Naive thymus-derived CD4-positive, alpha-beta T cell (primary cell): ENCODE measurements around the gene MRPL58. TPM values are rescaled to one million over a fixed set of nuclear protein-coding genes. Genes with fewer than 3 reads are reported as not detected.
"Not testable (repeated sequence)": the region's sequence is repeated elsewhere in the genome, so short reads cannot be mapped to it uniquely, and the experiment has no call there.

Experiments
- ATAC-seq: fragments of 150-1000 bp; cut with Tn5 transposase; 2 replicates; pipeline ENCODE4 v1.10.0; 2021; ENCODE audit warnings: mild to moderate bottlenecking, moderate library complexity
- CTCF ChIA-PET: fragments of 350-600 bp; sonication (Branson Sonifier 250); formaldehyde crosslinking; loops from one replicate; lab custom pipeline; 2021; ENCODE audit warnings: antibody characterized with exemption; lab: Charles Lee
- POLR2A ChIA-PET: fragments of 350-600 bp; sonication (Branson Sonifier 250); formaldehyde crosslinking; loops from one replicate; lab custom pipeline; 2021; ENCODE audit warnings: antibody characterized with exemption, inconsistent platforms; lab: Charles Lee
- DNase-seq, 9 donors: peaks; one replicate each; pipeline versions ENCODE4 v3.0.0 to v3.0.0-alpha.2; 2020 to 2022; ENCODE audit warnings: mixed read lengths in 1 of 9
- H3K27ac ChIP-seq: one replicate; pipeline ENCODE4 v1.7.0; 2013; ENCODE audit warnings: mild to moderate bottlenecking, low read depth, low read length, moderate library complexity
- H3K27me3 ChIP-seq, 2 donors: one replicate each; pipeline ENCODE4 v1.7.0; 2013; ENCODE audit warnings: low read length in 2 of 2, mild to moderate bottlenecking in 2 of 2, moderate library complexity in 2 of 2; ENCODE audit not compliant: control insufficient read depth in 2 of 2, insufficient read depth in 2 of 2
- H3K36me3 ChIP-seq, 3 experiments: 1 replicate in 2 of 3; 2 replicates in 1 of 3; pipeline ENCODE4 v1.7.0; 2013; ENCODE audit warnings: low read length in 3 of 3, mild to moderate bottlenecking in 3 of 3, moderate library complexity in 1 of 3; ENCODE audit not compliant: insufficient read depth in 3 of 3, control insufficient read depth in 2 of 3
- H3K4me1 ChIP-seq, 2 donors: one replicate each; pipeline ENCODE4 v1.7.0; 2013; ENCODE audit warnings: low read length in 2 of 2, mild to moderate bottlenecking in 2 of 2, moderate library complexity in 1 of 2; ENCODE audit not compliant: control insufficient read depth in 2 of 2, insufficient read depth in 2 of 2
- H3K4me3 ChIP-seq: 2 replicates; pipeline ENCODE4 v1.7.0; 2013; ENCODE audit warnings: mild to moderate bottlenecking, low read length
- H3K9me3 ChIP-seq, 3 experiments: 1 replicate in 2 of 3; 2 replicates in 1 of 3; pipeline ENCODE4 v1.7.0; 2013; ENCODE audit warnings: low read length in 3 of 3; ENCODE audit not compliant: control insufficient read depth in 2 of 3
- H3K27ac Mint-ChIP-seq, 9 donors: one replicate each; pipeline ENCODE4 v1.8.0; 2020 to 2022; ENCODE audit warnings: mixed read lengths in 9 of 9, mild to moderate bottlenecking in 8 of 9, moderate library complexity in 5 of 9, inconsistent platforms in 2 of 9
- H3K27me3 Mint-ChIP-seq, 5 donors: one replicate each; pipeline ENCODE4 v1.8.0; 2021 to 2022; ENCODE audit warnings: mixed read lengths in 5 of 5, mild to moderate bottlenecking in 1 of 5
- H3K36me3 Mint-ChIP-seq, 5 donors: one replicate each; pipeline ENCODE4 v1.8.0; 2020 to 2022; ENCODE audit warnings: mixed read lengths in 5 of 5, mild to moderate bottlenecking in 3 of 5, inconsistent platforms in 1 of 5
- H3K4me1 Mint-ChIP-seq, 7 donors: one replicate each; pipeline ENCODE4 v1.8.0; 2020 to 2022; ENCODE audit warnings: mixed read lengths in 7 of 7, mild to moderate bottlenecking in 3 of 7, inconsistent platforms in 1 of 7
- H3K4me3 Mint-ChIP-seq, 10 donors: one replicate each; pipeline ENCODE4 v1.8.0; 2020 to 2022; ENCODE audit warnings: mild to moderate bottlenecking in 10 of 10, mixed read lengths in 10 of 10, moderate library complexity in 6 of 10, inconsistent platforms in 2 of 10
- H3K9me3 Mint-ChIP-seq, 11 donors: one replicate each; pipeline ENCODE4 v1.8.0; 2020 to 2022; ENCODE audit warnings: mixed read lengths in 11 of 11, mild to moderate bottlenecking in 4 of 11, inconsistent platforms in 1 of 11, moderate library complexity in 1 of 11
- intact Hi-C, 2 donors: fragments of 100-400 bp; cut with micrococcal nuclease; formaldehyde crosslinking; loops; one replicate each; pipeline ENCODE4 v1.15.1; 2023
- polyA plus RNA-seq, 2 donors: library from polyadenylated mRNA; unstranded; fragments of 300-500 nt; fragmentation: Illumina TruSeq; gene quantifications; one replicate each; pipeline ENCODE4 v1.2.3, GENCODE V29; 2021
- total RNA-seq, 6 experiments: library from RNA in 5 of 6; stranded (reverse) in 5 of 6; gene quantifications; 1 replicate in 5 of 6; 2 replicates in 1 of 6; pipeline ENCODE4 v1.2.3 and lab custom pipeline; 2021 to 2026

MRPL58 gene
- total and polyA plus RNA-seq, 7 experiments from 2014 or later: 11.7 to 71.4 (median 25.1) TPM

DNA sequence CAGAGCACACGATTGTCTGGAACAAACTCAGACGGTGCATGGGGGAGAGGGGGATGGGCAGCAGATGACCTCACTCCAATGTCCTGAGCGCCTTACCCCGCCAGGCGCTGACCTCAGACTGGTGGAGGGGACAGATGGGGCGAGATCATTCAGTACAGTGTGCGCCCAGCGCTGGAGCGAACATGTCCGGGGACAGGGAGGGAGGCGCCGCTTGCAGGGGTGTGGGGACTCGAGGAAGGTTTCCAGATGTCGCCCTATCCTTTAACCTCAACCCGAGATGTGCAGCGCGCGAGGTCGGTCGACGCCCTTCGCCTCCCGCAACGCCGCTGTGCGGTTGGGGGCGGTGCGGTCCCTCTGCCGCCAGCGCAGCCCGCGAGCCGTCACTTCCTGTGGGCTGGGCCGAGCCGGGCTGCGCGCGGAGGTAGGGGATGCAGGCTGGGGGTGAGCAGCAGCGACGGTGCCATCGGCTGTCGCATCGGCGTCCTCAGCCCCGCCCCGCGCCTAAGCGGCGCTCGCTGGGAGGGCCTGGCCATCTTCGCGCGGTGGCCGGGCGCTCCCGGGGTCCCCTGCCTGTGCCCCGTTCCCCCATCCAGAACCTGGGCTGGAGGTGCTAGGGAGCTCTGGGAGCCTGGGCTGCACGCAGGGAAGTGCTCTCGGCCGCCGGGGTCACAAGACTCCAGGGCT lies 30.3 kb upstream of the MRPL58 start:
- Histone ChIP-seq H3K9me3 (no peaks in the 10 kb centered on the region), H3K27ac (peak overlapping the region; percentile 65), H3K4me3 (peak overlapping the region; percentile 77), H3K27me3 (no peaks in the 10 kb centered on the region), H3K36me3 (no peaks in the 10 kb centered on the region), H3K4me1 (peaks cover 18 to 20% of the 10 kb centered on the region in 2 donors)
- POLR2A ChIA-PET: interaction anchor here (0.6 to 1.5 kb wide), 7 partner anchors 10 to 86 kb away, joined by 3 to 9 read pairs (median 3); partner anchors contain the start of genes HID1 and MRPL58
- Mint-ChIP-seq H3K27me3 (peaks cover 0 to 57% (median 0%) of the 10 kb centered on the region in 5 donors), H3K27ac (peak overlapping the region; percentile 64 to 96 (median 87)), H3K4me3 (peak overlapping the region; percentile 85 to 95 (median 92)), H3K4me1 (peaks cover 3 to 27% (median 23%) of the 10 kb centered on the region in 7 donors), H3K36me3 (no peaks in the 10 kb centered on the region), H3K9me3 (no peaks in the 10 kb centered on the region)
- intact Hi-C loops: loop anchor here in 1 of 2 donors (1.0 to 10.0 kb wide), 7 partner anchors 10 to 283 kb away; partner anchors contain the start of genes GGA3, HID1, KCTD2 and MRPL58
- CTCF ChIA-PET: interaction anchor here (1.2 kb wide), 1 partner anchor 31 kb away, joined by 3 read pairs; no protein-coding TSS in a partner anchor
- peak; percentile 97 for ATAC-seq
- DNase-seq: peak; percentile 67 to 85 (median 83)

DNA sequence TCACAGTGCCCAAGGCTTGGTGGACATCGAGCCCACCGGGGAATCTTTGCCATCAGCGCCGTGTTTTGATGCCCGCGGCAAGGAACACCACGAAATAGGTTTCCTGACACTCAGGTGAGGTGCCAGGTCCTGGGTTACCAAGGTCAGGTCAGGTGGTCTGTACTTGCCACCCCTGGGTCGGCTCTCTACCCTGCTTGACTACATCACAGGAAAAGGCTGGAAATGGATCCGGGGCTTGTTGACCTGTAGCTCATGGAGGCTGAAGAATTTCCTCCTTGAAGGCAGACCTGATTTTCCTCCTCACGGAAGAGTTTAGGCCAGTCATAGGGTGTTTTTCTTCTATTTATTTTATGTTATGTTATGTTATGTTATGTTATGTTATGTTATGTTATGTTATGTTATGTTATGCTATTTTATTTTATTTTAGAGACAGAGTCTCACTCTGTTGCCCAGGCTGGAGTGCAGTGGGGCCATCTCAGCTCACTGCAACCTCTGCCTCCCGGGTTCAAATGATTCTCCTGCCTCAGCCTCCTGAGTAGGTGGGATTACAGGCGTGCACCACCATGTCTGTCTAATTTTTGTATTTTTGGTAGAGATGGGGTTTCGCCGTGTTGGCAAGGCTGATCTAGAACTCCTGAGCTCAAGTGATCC lies 29.7 kb upstream of the MRPL58 start:
- H3K4me1 Mint-ChIP-seq: peaks cover 5 to 30% (median 26%) of the 10 kb centered on the region in 7 donors
- H3K4me1 ChIP-seq: peaks cover 20 to 22% of the 10 kb centered on the region in 2 donors
- H3K4me3 ChIP-seq: peak overlapping the region; percentile 77
- H3K9me3 ChIP-seq, H3K36me3 ChIP-seq, H3K9me3 Mint-ChIP-seq, DNase-seq, H3K27me3 ChIP-seq, H3K36me3 Mint-ChIP-seq, ATAC-seq: not testable (repeated sequence)
- ChIA-PET CTCF (interaction anchor here (1.2 to 3.6 kb wide), 2 partner anchors 21 to 30 kb away, joined by 3 to 15 read pairs; no protein-coding TSS in a partner anchor), POLR2A (interaction anchor here (0.6 to 1.5 kb wide), 9 partner anchors 11 to 845 kb away, joined by 3 to 9 read pairs (median 3); partner anchors contain the start of genes HID1 and MRPL58)
- peak overlapping the region; percentile 77 to 95 (median 91) for H3K4me3 Mint-ChIP-seq
- H3K27ac Mint-ChIP-seq: peak overlapping the region in 8 of 9 donors; percentile 28 to 96 (median 88)
- peaks cover 0 to 59% (median 0%) of the 10 kb centered on the region in 5 donors for H3K27me3 Mint-ChIP-seq
- intact Hi-C loops: loop anchor here in 1 of 2 donors (1.0 to 10.0 kb wide), 7 partner anchors 10 to 282 kb away; partner anchors contain the start of genes GGA3, HID1, KCTD2 and MRPL58
- H3K27ac ChIP-seq: peak overlapping the region; percentile 65

DNA sequence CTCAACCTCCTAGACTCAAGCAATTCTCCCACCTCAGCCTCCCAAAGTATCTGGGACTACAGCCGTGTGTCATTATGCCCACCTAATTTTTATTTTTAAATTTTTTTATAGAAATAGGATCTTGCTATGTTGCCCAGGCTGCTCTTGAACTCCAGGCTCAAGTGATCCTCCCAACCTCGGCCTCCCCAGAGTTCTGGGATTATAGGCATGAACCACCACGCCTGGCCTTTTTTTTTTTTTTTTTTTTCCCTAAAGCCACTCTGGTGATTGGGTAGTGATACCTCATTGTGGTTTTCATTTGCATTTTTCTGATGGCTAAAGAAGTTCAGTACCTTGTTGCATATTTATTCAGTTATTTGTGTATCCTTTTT lies 26.3 kb upstream of the MRPL58 start:
- no peaks in the 10 kb centered on the region for H3K9me3 Mint-ChIP-seq
- peaks cover 0 to 65% (median 0%) of the 10 kb centered on the region in 5 donors for H3K27me3 Mint-ChIP-seq
- DNase-seq (no peak), ATAC-seq (no peak)
- no peaks in the 10 kb centered on the region for H3K36me3 Mint-ChIP-seq
- Histone ChIP-seq H3K27ac (no peak overlapping the region), H3K27me3 (no peaks in the 10 kb centered on the region), H3K4me1 (peaks cover 15 to 23% of the 10 kb centered on the region in 2 donors), H3K9me3 (no peaks in the 10 kb centered on the region), H3K36me3 (no peaks in the 10 kb centered on the region), H3K4me3 (no peak overlapping the region)
- POLR2A ChIA-PET: no interaction called here
- intact Hi-C loops: loop anchor here (2.0 to 10.0 kb wide), 4 partner anchors 13 to 279 kb away; partner anchors contain the start of genes GGA3 (in 1 of the 2), HID1 (in 1 of the 2), MRPL58 (in 1 of the 2) and MRPS7 (in 1 of the 2)
- CTCF ChIA-PET: interaction anchor here (3.6 kb wide), 1 partner anchor 25 kb away, joined by 15 read pairs; no protein-coding TSS in a partner anchor
- no peak overlapping the region for H3K27ac Mint-ChIP-seq
- peak overlapping the region in 2 of 10 donors; percentile 82 to 87 for H3K4me3 Mint-ChIP-seq
- H3K4me1 Mint-ChIP-seq: peaks cover 5 to 23% (median 18%) of the 10 kb centered on the region in 7 donors

DNA sequence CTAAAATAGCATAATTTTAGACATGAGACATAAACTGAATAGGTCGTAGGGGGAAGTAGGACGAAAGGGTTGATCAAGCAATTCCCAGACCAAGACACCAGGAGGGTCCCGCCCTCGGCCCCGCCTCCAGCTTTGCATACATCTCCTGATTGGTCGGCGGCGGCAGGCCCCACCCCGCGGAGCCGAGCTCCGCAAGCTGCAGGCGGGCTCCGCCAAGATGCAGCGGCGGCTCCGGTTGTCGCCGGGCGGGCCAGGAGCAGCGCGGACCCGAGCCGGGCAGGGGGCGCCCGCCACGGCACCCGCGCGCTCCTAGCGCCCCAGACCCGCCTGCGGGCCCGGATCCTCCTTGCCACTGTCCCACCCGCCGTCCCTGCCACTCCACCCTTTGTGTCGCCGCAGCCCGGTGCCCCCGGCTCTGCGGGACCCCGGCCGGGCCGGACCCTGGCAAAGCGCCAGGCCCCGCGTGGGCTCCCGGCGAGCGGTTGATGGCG lies 25.0 kb upstream of the MRPL58 start, which contains the start of gene CDR2L:
CDR2L (plus strand) TSS at position 215 of the 491 bp plus-strand sequence. CDS start 412 bp downstream, outside the sequence.
- Histone ChIP-seq H3K4me3 (peak within 1 kb of the TSS; percentile 44), H3K9me3 (no peaks in the 10 kb centered on the region), H3K27me3 (no peaks in the 10 kb centered on the region), H3K4me1 (peaks cover 6 to 14% of the 10 kb centered on the region in 2 donors), H3K27ac (peak within 1 kb of the TSS; percentile 8), H3K36me3 (no peaks in the 10 kb centered on the region)
- POLR2A ChIA-PET: interaction anchor here (1.0 to 3.0 kb wide), 7 partner anchors 12 to 45 kb away, joined by 3 to 22 read pairs (median 3); partner anchors contain the start of gene MRPL58
- DNase-seq (peak; percentile 87 to 94 (median 90)), ATAC-seq (peak; percentile 98)
- Mint-ChIP-seq H3K4me3 (peak within 1 kb of the TSS; percentile 84 to 94 (median 89)), H3K9me3 (no peaks in the 10 kb centered on the region), H3K36me3 (no peaks in the 10 kb centered on the region), H3K27ac (peak within 1 kb of the TSS in 8 of 9 donors; percentile 10 to 83 (median 66)), H3K4me1 (peaks cover 5 to 15% (median 10%) of the 10 kb centered on the region in 7 donors), H3K27me3 (peaks cover 0 to 59% (median 0%) of the 10 kb centered on the region in 5 donors)
- intact Hi-C loops: loop anchor here (1.0 to 10.0 kb wide), 8 partner anchors 15 to 277 kb away; partner anchors contain the start of genes HID1 (in 2 of the 2), MRPL58 (in 2 of the 2), GGA3 (in 1 of the 2) and MRPS7 (in 1 of the 2)
- CTCF ChIA-PET: interaction anchor here (0.7 to 2.3 kb wide), 7 partner anchors 17 to 250 kb away, joined by 3 to 11 read pairs (median 4); partner anchors contain the start of genes RAB37 and SUMO2

DNA sequence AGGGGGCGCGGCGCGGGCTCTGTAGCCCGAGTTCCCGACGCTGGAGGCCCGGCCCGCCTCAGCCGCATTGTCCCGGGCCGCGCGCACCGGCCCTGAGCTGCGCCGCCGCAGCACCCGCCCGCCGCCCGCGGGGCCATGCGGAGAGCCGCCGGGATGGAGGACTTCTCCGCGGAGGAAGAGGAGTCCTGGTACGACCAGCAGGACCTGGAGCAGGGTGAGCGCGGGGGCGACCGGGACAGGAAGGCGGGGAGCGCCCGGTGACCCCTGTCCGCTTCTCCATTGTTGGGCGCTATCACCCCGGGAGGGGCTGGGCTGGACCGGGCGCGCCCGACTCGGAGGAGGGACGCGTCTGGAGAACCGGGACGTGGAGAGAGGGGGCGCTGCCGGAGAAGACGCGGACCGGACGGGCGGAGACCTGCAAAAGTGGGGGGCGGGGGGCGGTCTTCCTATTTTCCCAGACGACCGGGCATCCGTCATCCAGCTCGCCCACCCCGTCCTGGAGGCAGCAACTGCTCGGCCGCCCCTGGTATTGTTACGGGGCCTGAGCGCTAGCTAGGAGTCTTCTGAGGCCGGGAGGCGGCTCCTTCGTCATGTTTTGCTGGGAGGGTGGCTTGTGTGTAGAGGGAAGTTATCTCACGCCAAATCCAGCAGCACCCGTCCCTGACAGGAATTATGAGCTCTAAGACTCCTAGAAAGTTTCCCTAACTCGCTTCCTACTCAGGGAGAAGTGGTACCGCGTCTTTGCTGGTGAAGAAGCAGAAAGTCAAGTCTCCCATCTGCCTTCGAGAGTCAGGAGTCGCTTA lies 24.4 kb upstream of the MRPL58 start:
- H3K27ac Mint-ChIP-seq: peak overlapping the region in 2 of 9 donors; percentile 6 to 10
- H3K9me3 ChIP-seq: no peaks in the 10 kb centered on the region
- peaks cover 6 to 12% of the 10 kb centered on the region in 2 donors for H3K4me1 ChIP-seq
- ChIA-PET CTCF (interaction anchor here (0.9 to 2.3 kb wide), 7 partner anchors 17 to 195 kb away, joined by 3 to 11 read pairs (median 4); partner anchors contain the start of genes MRPL58 and SUMO2), POLR2A (interaction anchor here (0.8 to 3.0 kb wide), 6 partner anchors 12 to 517 kb away, joined by 3 to 22 read pairs (median 3); partner anchors contain the start of gene MRPL58)
- intact Hi-C loops: loop anchor here (1.0 to 10.0 kb wide), 8 partner anchors 15 to 277 kb away; partner anchors contain the start of genes HID1 (in 2 of the 2), MRPL58 (in 2 of the 2), GGA3 (in 1 of the 2) and MRPS7 (in 1 of the 2)
- peak overlapping the region; percentile 8 for H3K27ac ChIP-seq
- ATAC-seq: peak; percentile 59
- H3K4me1 Mint-ChIP-seq: peaks cover 5 to 11% (median 10%) of the 10 kb centered on the region in 7 donors
- no peaks in the 10 kb centered on the region for H3K9me3 Mint-ChIP-seq
- no peaks in the 10 kb centered on the region for H3K27me3 ChIP-seq
- no peaks in the 10 kb centered on the region for H3K36me3 Mint-ChIP-seq
- H3K4me3 Mint-ChIP-seq: peak overlapping the region; percentile 63 to 90 (median 76)
- H3K4me3 ChIP-seq: peak overlapping the region; percentile 44
- peaks cover 0 to 59% (median 0%) of the 10 kb centered on the region in 5 donors for H3K27me3 Mint-ChIP-seq
- DNase-seq: peak in 5 of 9 donors; percentile 21 to 56 (median 23)
- H3K36me3 ChIP-seq: no peaks in the 10 kb centered on the region
